SK-N-MC (cell line): ENCODE data around the gene SNHG17.

Experiments used
- EZH2 ChIP-seq: fragments of 200-600 bp; sonication (generic); IDR thresholded peaks from one replicate; pipeline ENCODE4 v1.6.1; 2017; ENCODE audit warnings: antibody characterized with exemption
- FOXP2 ChIP-seq: optimal IDR thresholded peaks from 2 replicates; pipeline ENCODE3; 2011; ENCODE audit warnings: mild to moderate bottlenecking, moderate library complexity; ENCODE audit not compliant: insufficient read depth; ENCODE audit errors: extremely low read length, control extremely low read depth
- POLR2AphosphoS5 ChIP-seq: IDR thresholded peaks from 2 replicates; pipeline ENCODE4 v1.6.1; 2012; ENCODE audit warnings: mild to moderate bottlenecking, low read depth, low read length, borderline replicate concordance

DNA sequence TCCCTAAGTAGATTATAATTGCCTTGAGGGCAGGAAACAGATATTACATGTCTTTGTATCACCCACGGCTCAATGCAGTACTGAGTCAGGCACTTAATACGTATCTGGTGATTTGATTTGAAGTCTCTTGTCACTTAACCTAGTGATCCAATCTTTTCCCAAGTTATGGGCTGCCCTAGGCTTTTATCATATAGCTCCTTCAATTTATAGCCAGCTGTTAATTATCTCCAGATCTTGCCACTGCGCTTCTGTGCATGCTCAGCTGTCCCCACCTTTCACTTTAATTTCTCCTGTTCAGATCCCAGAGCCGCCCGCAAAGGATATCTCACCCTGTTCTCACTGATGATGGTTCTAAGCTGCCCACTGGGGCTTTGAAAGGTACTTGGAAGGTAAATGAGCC, 41.9 kb downstream of the SNHG17 start:
- TF ChIP-seq EZH2 (no peak), FOXP2 (no peak), POLR2AphosphoS5 (no peak)
